Loucy (cell line): ENCODE measurements around the gene WDR17.

Source experiments
- H2AFZ ChIP-seq: fragments of 200-600 bp; sonication (generic); 2 replicates; pipeline ENCODE4 v1.6.0; 2016; ENCODE audit warnings: antibody characterized with exemption, mild to moderate bottlenecking, low read length, moderate library complexity
- H3F3A ChIP-seq: fragments of 200-600 bp; 2 replicates; pipeline ENCODE4 v1.6.0; 2016; ENCODE audit warnings: antibody characterized with exemption, low read depth, mild to moderate bottlenecking
- H3K27me3 ChIP-seq: fragments of 200-600 bp; sonication (generic); 2 replicates; pipeline ENCODE4 v1.6.1; 2014; ENCODE audit warnings: low read length, mild to moderate bottlenecking; ENCODE audit not compliant: insufficient read depth, poor library complexity, severe bottlenecking
- H3K36me3 ChIP-seq: fragments of 200-600 bp; sonication (generic); 2 replicates; pipeline ENCODE4 v1.6.1; 2016; ENCODE audit warnings: low read length; ENCODE audit not compliant: insufficient read depth
- H3K4me1 ChIP-seq: fragments of 200-600 bp; sonication (generic); 2 replicates; pipeline ENCODE4 v1.5.1; 2014; ENCODE audit warnings: low read length, mild to moderate bottlenecking; ENCODE audit not compliant: insufficient read depth, poor library complexity, severe bottlenecking
- H3K4me2 ChIP-seq: fragments of 200-600 bp; sonication (generic); 2 replicates; pipeline ENCODE4 v1.6.0; 2014; ENCODE audit warnings: antibody characterized with exemption, low read length, low read depth, mild to moderate bottlenecking; ENCODE audit not compliant: poor library complexity, severe bottlenecking
- H3K4me3 ChIP-seq: fragments of 200-600 bp; sonication (generic); 2 replicates; pipeline ENCODE4 v1.5.1; 2014; ENCODE audit warnings: low read length, mild to moderate bottlenecking, mixed read lengths; ENCODE audit not compliant: poor library complexity, severe bottlenecking
- H3K79me2 ChIP-seq: fragments of 200-600 bp; sonication (generic); 2 replicates; pipeline ENCODE4 v1.6.1; 2014; ENCODE audit warnings: low read length; ENCODE audit not compliant: insufficient read depth
- H3K9ac ChIP-seq: fragments of 200-600 bp; sonication (generic); 2 replicates; pipeline ENCODE4 v1.6.0; 2014; ENCODE audit warnings: mild to moderate bottlenecking, low read depth, low read length, moderate library complexity; ENCODE audit not compliant: poor library complexity, severe bottlenecking
- H3K9me2 ChIP-seq: fragments of 200-600 bp; sonication (generic); replicated peaks from 2 replicates; pipeline ENCODE4 v1.6.1; 2016; ENCODE audit warnings: low read depth, low read length, mixed read lengths
- H3K9me3 ChIP-seq: fragments of 200-600 bp; sonication (generic); 2 replicates; pipeline ENCODE4 v1.6.1; 2014; ENCODE audit warnings: mild to moderate bottlenecking, antibody characterized with exemption, low read length, low read depth; ENCODE audit not compliant: insufficient read depth
- H4K20me1 ChIP-seq: fragments of 200-600 bp; sonication (generic); 2 replicates; pipeline ENCODE4 v1.6.0; 2014; ENCODE audit warnings: antibody characterized with exemption, low read length, mild to moderate bottlenecking; ENCODE audit not compliant: insufficient read depth, poor library complexity, severe bottlenecking
- CTCF ChIP-seq: fragments of 200-600 bp; sonication (generic); conservative IDR thresholded peaks from 2 replicates; pipeline ENCODE4 v1.5.1; 2014; ENCODE audit warnings: mild to moderate bottlenecking, antibody characterized with exemption, low read length
- EZH2phosphoT487 ChIP-seq: fragments of 200-600 bp; IDR thresholded peaks from 2 replicates; pipeline ENCODE4 v1.6.1; 2018; ENCODE audit warnings: antibody characterized with exemption, mild to moderate bottlenecking, moderate library complexity, borderline replicate concordance

Gene WDR17

GRCh38 chr4:176065435-176066291 lies at the start of gene WDR17:
TSS of gene WDR17 (plus strand) at chr4:176065841. CDS start at chr4:176111581, 45,740 bp downstream.
- Histone ChIP-seq H3K4me3 (no peak within 1 kb of the TSS), H3K27me3 (no peaks in the 10 kb centered on the region), H2AFZ (no peak within 1 kb of the TSS), H3K9me3 (no peaks in the 10 kb centered on the region), H3F3A (no peaks in the 10 kb centered on the region), H3K4me1 (no peaks in the 10 kb centered on the region), H3K9ac (no peak within 1 kb of the TSS), H3K36me3 (no peaks in the 10 kb centered on the region), H3K9me2 (no peaks in the 10 kb centered on the region), H4K20me1 (no peaks in the 10 kb centered on the region), H3K79me2 (no peaks in the 10 kb centered on the region), H3K4me2 (no peak within 1 kb of the TSS)
- TF ChIP-seq EZH2phosphoT487 (no peak), CTCF (no peak)

GRCh38 chr4:176016601-176017000 lies 49.0 kb upstream of the WDR17 start:
- Histone ChIP-seq H3K9ac (no peak overlapping the region), H3K36me3 (no peaks in the 10 kb centered on the region), H2AFZ (no peak overlapping the region), H3K9me2 (no peaks in the 10 kb centered on the region), H3K27me3 (no peaks in the 10 kb centered on the region), H3F3A (no peaks in the 10 kb centered on the region), H3K9me3 (no peaks in the 10 kb centered on the region), H4K20me1 (no peaks in the 10 kb centered on the region), H3K79me2 (no peaks in the 10 kb centered on the region), H3K4me2 (no peak overlapping the region), H3K4me3 (no peak overlapping the region), H3K4me1 (no peaks in the 10 kb centered on the region)
- TF ChIP-seq EZH2phosphoT487 (no peak), CTCF (no peak)

GRCh38 chr4:176020481-176021085 lies 45.1 kb upstream of the WDR17 start:
- Histone ChIP-seq H3K9me3 (no peaks in the 10 kb centered on the region), H3K4me1 (no peaks in the 10 kb centered on the region), H3K4me2 (no peak overlapping the region), H2AFZ (no peak overlapping the region), H3F3A (no peaks in the 10 kb centered on the region), H3K79me2 (no peaks in the 10 kb centered on the region), H3K9ac (no peak overlapping the region), H3K9me2 (no peaks in the 10 kb centered on the region), H3K27me3 (no peaks in the 10 kb centered on the region), H3K36me3 (no peaks in the 10 kb centered on the region), H4K20me1 (no peaks in the 10 kb centered on the region), H3K4me3 (no peak overlapping the region)
- TF ChIP-seq EZH2phosphoT487 (no peak), CTCF (no peak)
